Panc1 (cell line): ENCODE data around the gene IFNE. TPM values are rescaled to one million over a fixed set of nuclear protein-coding genes. Genes with fewer than 3 reads are reported as not detected.

Experiments used
- ATAC-seq: fragments of 200-7000 bp; cut with Tn5 transposase; 2 replicates; pipeline ENCODE4 v1.9.1; 2020; ENCODE audit warnings: mild to moderate bottlenecking, moderate library complexity
- BruUV-seq: library from RNA; stranded (reverse); fragments of 400-500 nt; replicated peaks from 2 replicates; lab custom pipeline; 2021; lab: Mats Ljungman, UMichigan
- CTCF ChIA-PET: fragments of 300-600 bp; sonication (Branson Sonifier 250); formaldehyde crosslinking; loops from one replicate; lab custom pipeline; 2022; ENCODE audit warnings: antibody characterized with exemption; lab: Charles Lee
- POLR2A ChIA-PET: fragments of 300-600 bp; sonication (Branson Sonifier 250); formaldehyde crosslinking; loops from one replicate; lab custom pipeline; 2022; ENCODE audit warnings: antibody characterized with exemption; lab: Charles Lee
- DNase-seq: peaks from one replicate; pipeline ENCODE4 v3.0.0-alpha.2; 2010; ENCODE audit warnings: low read depth, low spot score
- H3K27ac ChIP-seq: 2 replicates; pipeline ENCODE4 v1.5.1; 2011; ENCODE audit warnings: mild to moderate bottlenecking, low read length, inconsistent platforms
- H3K27me3 ChIP-seq: fragments of 200-500 bp; sonication (Bioruptor generic); 2 replicates; pipeline ENCODE4 v1.6.0; 2014; ENCODE audit warnings: low read length, inconsistent platforms; ENCODE audit not compliant: control insufficient read depth, insufficient read depth
- H3K36me3 ChIP-seq: fragments of 200-500 bp; sonication (Bioruptor generic); 2 replicates; pipeline ENCODE4 v1.5.1; 2014; ENCODE audit warnings: inconsistent platforms, mild to moderate bottlenecking, low read length, moderate library complexity; ENCODE audit not compliant: control insufficient read depth, insufficient read depth
- H3K4me1 ChIP-seq: 2 replicates; pipeline ENCODE4 v1.5.1; 2011; ENCODE audit warnings: inconsistent platforms, mild to moderate bottlenecking, low read length, moderate library complexity; ENCODE audit not compliant: control insufficient read depth, insufficient read depth
- H3K4me3 ChIP-seq, 2 experiments: 2 replicates each; pipeline ENCODE4 v1.5.1; 2011 to 2012; ENCODE audit warnings: low read depth in 2 of 2, low read length in 2 of 2, mild to moderate bottlenecking in 2 of 2, inconsistent platforms in 1 of 2, moderate library complexity in 1 of 2
- H3K9me3 ChIP-seq: fragments of 200-500 bp; sonication (Bioruptor generic); 2 replicates; pipeline ENCODE4 v1.5.1; 2014; ENCODE audit warnings: low read depth, mild to moderate bottlenecking, inconsistent platforms, low read length, moderate library complexity; ENCODE audit not compliant: control insufficient read depth, insufficient read depth
- POLR2AphosphoS5 ChIP-seq: IDR thresholded peaks from 2 replicates; pipeline ENCODE4 v1.6.1; 2012; ENCODE audit warnings: mild to moderate bottlenecking, low read depth, low read length, moderate library complexity
- SIN3A ChIP-seq: IDR thresholded peaks from 2 replicates; pipeline ENCODE4 v1.6.1; 2012; ENCODE audit warnings: low read depth, mild to moderate bottlenecking, low read length, moderate library complexity, borderline replicate concordance; ENCODE audit not compliant: insufficient read depth
- TCF7L2 ChIP-seq: IDR thresholded peaks from 2 replicates; pipeline ENCODE4 v1.6.1; 2011; ENCODE audit warnings: mild to moderate bottlenecking, low read depth, low read length, inconsistent platforms
- in situ Hi-C: cut with HindIII; loops from 2 replicates; pipeline ENCODE4 v1.10.0; 2016; ENCODE audit warnings: low sequenced_read_pairs, low pct_unique_long_range_greater_than_20kb
- intact Hi-C: fragments of 100-400 bp; cut with micrococcal nuclease; formaldehyde crosslinking; loops from one replicate; pipeline ENCODE4 v1.10.0; 2022; ENCODE audit not compliant: unreplicated experiment
- total RNA-seq: library from RNA; stranded (reverse); gene quantifications from one replicate; pipeline ENCODE4 v1.2.1, GENCODE V29; 2021; ENCODE audit not compliant: unreplicated experiment
- TF ChIP-seq, protein P1 (sequence below), 2 experiments: IDR thresholded peaks; 2 replicates each; pipeline ENCODE4 v1.6.1; 2011 to 2012; ENCODE audit warnings: low read depth in 2 of 2, control low read depth in 1 of 2, low read length in 1 of 2, mild to moderate bottlenecking in 1 of 2, moderate library complexity in 1 of 2; ENCODE audit not compliant: insufficient read depth in 1 of 2
- TF ChIP-seq, protein P2 (sequence below): fragments of 450-650 bp; IDR thresholded peaks from 2 replicates; pipeline ENCODE4 v1.5.1; 2017; ENCODE audit warnings: mild to moderate bottlenecking

Gene IFNE
- total RNA-seq, 1 experiment from 2014 or later: 0.44 TPM

DNA sequence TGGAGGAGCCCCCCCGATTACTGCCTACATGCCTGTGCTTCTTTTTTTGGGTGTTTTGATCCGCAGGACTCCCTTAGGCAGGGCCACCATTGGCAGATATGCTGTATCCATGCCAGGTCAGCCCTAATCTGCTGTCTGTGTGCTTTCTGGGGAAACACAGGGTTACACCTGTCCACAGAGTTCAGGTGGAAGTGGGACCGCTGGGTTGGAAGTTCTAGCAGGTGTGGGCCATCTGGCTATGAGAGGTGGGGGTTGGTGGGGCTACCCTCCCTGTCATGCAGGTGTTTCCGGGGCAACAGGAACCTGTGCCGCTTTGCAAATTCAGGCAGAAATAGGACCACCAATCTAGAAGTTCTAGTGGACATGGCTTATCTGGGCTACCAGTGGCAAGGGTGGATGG, 17.0 kb downstream of the IFNE start:
- ChIA-PET POLR2A (no interaction called here), CTCF (interaction anchor here (0.7 to 0.9 kb wide), 2 partner anchors 284 to 337 kb away, joined by 3 to 4 read pairs; partner anchors contain the start of gene MTAP)
- DNase-seq (no peak), ATAC-seq (no peak)
- no peak overlapping the region for H3K4me3 ChIP-seq
- no peaks in the 10 kb centered on the region for H3K27me3 ChIP-seq
- H3K9me3 ChIP-seq: no peaks in the 10 kb centered on the region
- TF ChIP-seq, protein P1, sequence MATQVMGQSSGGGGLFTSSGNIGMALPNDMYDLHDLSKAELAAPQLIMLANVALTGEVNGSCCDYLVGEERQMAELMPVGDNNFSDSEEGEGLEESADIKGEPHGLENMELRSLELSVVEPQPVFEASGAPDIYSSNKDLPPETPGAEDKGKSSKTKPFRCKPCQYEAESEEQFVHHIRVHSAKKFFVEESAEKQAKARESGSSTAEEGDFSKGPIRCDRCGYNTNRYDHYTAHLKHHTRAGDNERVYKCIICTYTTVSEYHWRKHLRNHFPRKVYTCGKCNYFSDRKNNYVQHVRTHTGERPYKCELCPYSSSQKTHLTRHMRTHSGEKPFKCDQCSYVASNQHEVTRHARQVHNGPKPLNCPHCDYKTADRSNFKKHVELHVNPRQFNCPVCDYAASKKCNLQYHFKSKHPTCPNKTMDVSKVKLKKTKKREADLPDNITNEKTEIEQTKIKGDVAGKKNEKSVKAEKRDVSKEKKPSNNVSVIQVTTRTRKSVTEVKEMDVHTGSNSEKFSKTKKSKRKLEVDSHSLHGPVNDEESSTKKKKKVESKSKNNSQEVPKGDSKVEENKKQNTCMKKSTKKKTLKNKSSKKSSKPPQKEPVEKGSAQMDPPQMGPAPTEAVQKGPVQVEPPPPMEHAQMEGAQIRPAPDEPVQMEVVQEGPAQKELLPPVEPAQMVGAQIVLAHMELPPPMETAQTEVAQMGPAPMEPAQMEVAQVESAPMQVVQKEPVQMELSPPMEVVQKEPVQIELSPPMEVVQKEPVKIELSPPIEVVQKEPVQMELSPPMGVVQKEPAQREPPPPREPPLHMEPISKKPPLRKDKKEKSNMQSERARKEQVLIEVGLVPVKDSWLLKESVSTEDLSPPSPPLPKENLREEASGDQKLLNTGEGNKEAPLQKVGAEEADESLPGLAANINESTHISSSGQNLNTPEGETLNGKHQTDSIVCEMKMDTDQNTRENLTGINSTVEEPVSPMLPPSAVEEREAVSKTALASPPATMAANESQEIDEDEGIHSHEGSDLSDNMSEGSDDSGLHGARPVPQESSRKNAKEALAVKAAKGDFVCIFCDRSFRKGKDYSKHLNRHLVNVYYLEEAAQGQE (IDR thresholded peaks at IDR 0.05; ENCODE audit: insufficient read depth in 1 of 2, low read depth in 2 of 2, low read length in 1 of 2): no peak
- TF ChIP-seq SIN3A (no peak), POLR2AphosphoS5 (no peak), TCF7L2 (no peak)
- TF ChIP-seq, protein P2, sequence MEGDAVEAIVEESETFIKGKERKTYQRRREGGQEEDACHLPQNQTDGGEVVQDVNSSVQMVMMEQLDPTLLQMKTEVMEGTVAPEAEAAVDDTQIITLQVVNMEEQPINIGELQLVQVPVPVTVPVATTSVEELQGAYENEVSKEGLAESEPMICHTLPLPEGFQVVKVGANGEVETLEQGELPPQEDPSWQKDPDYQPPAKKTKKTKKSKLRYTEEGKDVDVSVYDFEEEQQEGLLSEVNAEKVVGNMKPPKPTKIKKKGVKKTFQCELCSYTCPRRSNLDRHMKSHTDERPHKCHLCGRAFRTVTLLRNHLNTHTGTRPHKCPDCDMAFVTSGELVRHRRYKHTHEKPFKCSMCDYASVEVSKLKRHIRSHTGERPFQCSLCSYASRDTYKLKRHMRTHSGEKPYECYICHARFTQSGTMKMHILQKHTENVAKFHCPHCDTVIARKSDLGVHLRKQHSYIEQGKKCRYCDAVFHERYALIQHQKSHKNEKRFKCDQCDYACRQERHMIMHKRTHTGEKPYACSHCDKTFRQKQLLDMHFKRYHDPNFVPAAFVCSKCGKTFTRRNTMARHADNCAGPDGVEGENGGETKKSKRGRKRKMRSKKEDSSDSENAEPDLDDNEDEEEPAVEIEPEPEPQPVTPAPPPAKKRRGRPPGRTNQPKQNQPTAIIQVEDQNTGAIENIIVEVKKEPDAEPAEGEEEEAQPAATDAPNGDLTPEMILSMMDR: no peak
- in situ Hi-C loops (no loop called here), intact Hi-C loops (no loop called here)
- H3K4me1 ChIP-seq: no peaks in the 10 kb centered on the region
- H3K27ac ChIP-seq: no peak overlapping the region
- H3K36me3 ChIP-seq: no peaks in the 10 kb centered on the region
- no TSS peak for BruUV-seq

DNA sequence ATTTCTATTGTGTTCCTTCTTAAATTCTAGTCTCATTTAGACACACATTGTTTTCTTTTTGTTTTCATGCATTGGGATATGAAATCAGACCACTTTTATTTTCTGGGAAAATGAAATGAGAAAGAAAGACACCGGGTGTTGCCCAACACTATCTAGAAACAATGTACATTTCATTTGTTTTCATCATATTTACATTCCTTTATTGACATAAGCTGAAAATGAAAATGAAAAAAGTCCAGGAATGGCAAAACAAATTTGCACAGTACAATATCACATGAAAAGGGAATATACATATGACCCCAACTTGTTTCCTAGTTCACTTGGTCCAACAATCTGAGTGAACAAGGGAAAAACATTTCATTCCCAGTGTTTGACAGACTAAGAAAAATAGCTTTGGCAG, 20.7 kb downstream of the IFNE start:
- CTCF ChIA-PET: no interaction called here

More for the DNA sequence above, 20.7 kb downstream of the IFNE start:
- POLR2A ChIA-PET: interaction anchor here (0.7 kb wide), 1 partner anchor 1544 kb away, joined by 3 read pairs; no protein-coding TSS in a partner anchor
- Histone ChIP-seq H3K9me3 (no peaks in the 10 kb centered on the region), H3K4me1 (no peaks in the 10 kb centered on the region), H3K27me3 (no peaks in the 10 kb centered on the region), H3K27ac (no peak overlapping the region), H3K4me3 (no peak overlapping the region), H3K36me3 (no peaks in the 10 kb centered on the region)
- intact Hi-C loops (no loop called here), in situ Hi-C loops (no loop called here)
- no TSS peak for BruUV-seq
- ATAC-seq (no peak), DNase-seq (no peak)
- no peak for TF ChIP-seq TCF7L2
- no peak for TF ChIP-seq SIN3A
- TF ChIP-seq, protein P1 (IDR thresholded peaks at IDR 0.05; ENCODE audit: insufficient read depth in 1 of 2, low read depth in 2 of 2, low read length in 1 of 2): no peak
- TF ChIP-seq POLR2AphosphoS5: no peak
- TF ChIP-seq, protein P2: no peak
